Osteoblast (primary cell): ENCODE data around the gene HS3ST3B1. TPM values are rescaled to one million over a fixed set of nuclear protein-coding genes. Genes with fewer than 3 reads are reported as not detected.
A peak's percentile ranks its signal among the peaks of the same experiment; 100 is the strongest.

Experiments
- DNase-seq: peaks from one replicate; pipeline ENCODE4 v3.0.0; 2011; ENCODE audit warnings: low spot score, mixed read lengths; ENCODE audit not compliant: insufficient read length; ENCODE audit errors: missing footprints
- H2AFZ ChIP-seq: 2 replicates; pipeline ENCODE4 v1.6.0; 2011; ENCODE audit warnings: mild to moderate bottlenecking, low read length
- H3K27ac ChIP-seq: 2 replicates; pipeline ENCODE4 v1.5.1; 2011; ENCODE audit warnings: mild to moderate bottlenecking, low read depth, low read length, moderate library complexity
- H3K27me3 ChIP-seq: 2 replicates; pipeline ENCODE4 v1.6.0; 2012; ENCODE audit warnings: mild to moderate bottlenecking, control low read depth, inconsistent platforms, low read length, moderate library complexity; ENCODE audit not compliant: insufficient read depth
- H3K36me3 ChIP-seq: 2 replicates; pipeline ENCODE4 v1.5.1; 2011; ENCODE audit warnings: mild to moderate bottlenecking, low read length, control low read depth, moderate library complexity; ENCODE audit not compliant: insufficient read depth
- H3K4me1 ChIP-seq: 2 replicates; pipeline ENCODE4 v1.5.1; 2011; ENCODE audit warnings: mild to moderate bottlenecking, low read length, control low read depth, moderate library complexity; ENCODE audit not compliant: insufficient read depth
- H3K4me2 ChIP-seq: 2 replicates; pipeline ENCODE4 v1.6.0; 2011; ENCODE audit warnings: mild to moderate bottlenecking, low read length; ENCODE audit not compliant: insufficient read depth
- H3K4me3 ChIP-seq: fragments of 200-600 bp; sonication (generic); 3 replicates; pipeline ENCODE4 v1.5.1; 2012; ENCODE audit warnings: mild to moderate bottlenecking, low read length, inconsistent platforms; ENCODE audit not compliant: insufficient read depth
- H3K79me2 ChIP-seq: 2 replicates; pipeline ENCODE4 v1.6.0; 2012; ENCODE audit warnings: mild to moderate bottlenecking, low read length, control low read depth, inconsistent platforms; ENCODE audit not compliant: insufficient read depth
- H3K9me3 ChIP-seq: 2 replicates; pipeline ENCODE4 v1.5.1; 2011; ENCODE audit warnings: low read depth, low read length, control low read depth
- H4K20me1 ChIP-seq: 2 replicates; pipeline ENCODE4 v1.6.0; 2012; ENCODE audit warnings: mild to moderate bottlenecking, low read length, control low read depth; ENCODE audit not compliant: insufficient read depth
- CTCF ChIP-seq: IDR thresholded peaks from 2 replicates; pipeline ENCODE4 v1.5.1; 2011; ENCODE audit warnings: mild to moderate bottlenecking, low read depth, low read length, moderate library complexity; ENCODE audit errors: extremely low read depth
- total RNA-seq: library from RNA; depleted of rRNA; stranded (reverse); fragments of >200 nt; gene quantifications from 2 replicates; pipeline ENCODE4 v1.2.3, GENCODE V29; 2012

Gene HS3ST3B1
- total RNA-seq, 1 donor: 13.4 TPM

- Histone ChIP-seq H4K20me1 (peaks cover 9% of the 10 kb centered on the region), H3K4me1 (peaks cover 47% of the 10 kb centered on the region), H3K79me2 (peaks cover 72% of the 10 kb centered on the region), H3K27ac (peak overlapping the region; percentile 96), H3K4me2 (peak overlapping the region; percentile 87), H3K36me3 (no peaks in the 10 kb centered on the region), H3K9me3 (no peaks in the 10 kb centered on the region), H3K4me3 (peak overlapping the region; percentile 96), H2AFZ (peak overlapping the region; percentile 24), H3K27me3 (no peaks in the 10 kb centered on the region)
- DNase-seq: peak; percentile 60
- TF ChIP-seq CTCF: no peak
Observed at GRCh38 chr17:14304773-14305517, 4.1 kb downstream of the HS3ST3B1 start.

GRCh38 chr17:14305785-14306496, 5.1 kb downstream of the HS3ST3B1 start:
- peak; percentile 61 for DNase-seq
- Histone ChIP-seq H3K4me3 (peak overlapping the region; percentile 20), H2AFZ (no peak overlapping the region), H3K79me2 (peaks cover 82% of the 10 kb centered on the region), H3K36me3 (no peaks in the 10 kb centered on the region), H3K27me3 (no peaks in the 10 kb centered on the region), H3K4me2 (peak overlapping the region; percentile 97), H3K9me3 (no peaks in the 10 kb centered on the region), H4K20me1 (peaks cover 15% of the 10 kb centered on the region), H3K27ac (peak overlapping the region; percentile 96), H3K4me1 (peaks cover 45% of the 10 kb centered on the region)
- TF ChIP-seq CTCF: no peak

- peaks cover 45% of the 10 kb centered on the region for H3K4me1 ChIP-seq
- no peaks in the 10 kb centered on the region for H3K36me3 ChIP-seq
- H3K4me2 ChIP-seq: peak overlapping the region; percentile 97
- no peaks in the 10 kb centered on the region for H3K9me3 ChIP-seq
- H3K27ac ChIP-seq: peak overlapping the region; percentile 96
- H3K4me3 ChIP-seq: no peak overlapping the region
- no peak overlapping the region for H2AFZ ChIP-seq
- H4K20me1 ChIP-seq: peaks cover 15% of the 10 kb centered on the region
- TF ChIP-seq CTCF: no peak
- peaks cover 80% of the 10 kb centered on the region for H3K79me2 ChIP-seq
- no peak for DNase-seq
- no peaks in the 10 kb centered on the region for H3K27me3 ChIP-seq
Observed at GRCh38 chr17:14306596-14306995, 5.7 kb downstream of the HS3ST3B1 start.

GRCh38 chr17:14307560-14308024, 6.7 kb downstream of the HS3ST3B1 start:
- Histone ChIP-seq H2AFZ (peak overlapping the region; percentile 76), H3K36me3 (no peaks in the 10 kb centered on the region), H3K4me1 (peaks cover 45% of the 10 kb centered on the region), H3K79me2 (peaks cover 80% of the 10 kb centered on the region), H3K4me2 (peak overlapping the region; percentile 97), H3K27ac (peak overlapping the region; percentile 96), H3K9me3 (no peaks in the 10 kb centered on the region), H3K27me3 (no peaks in the 10 kb centered on the region), H4K20me1 (peaks cover 11% of the 10 kb centered on the region), H3K4me3 (peak overlapping the region; percentile 69)
- no peak for TF ChIP-seq CTCF
- peak; percentile 89 for DNase-seq
